ENCODE measurements around the gene CD200. TPM values are rescaled to one million over a fixed set of nuclear protein-coding genes. Genes with fewer than 3 reads are reported as not detected.

CD200 gene
- total RNA-seq, 4 donors from 2014 or later = 1.1 to 4.1 (median 3.6) TPM; not detected in 1

- H3K9me3 ChIP-seq = no peaks in the 10 kb centered on the region
- intact Hi-C loops (cut with DNase I; ENCODE audit: low total_unique reads) = no loop called here
- no peaks in the 10 kb centered on the region for H3K27me3 ChIP-seq
- 83 to 92% methylated on average over 5 of the region's 5 CpGs for WGBS, 2 donors (ENCODE audit: low coverage in 1 of 2)
- no peak overlapping the region for H3K27ac ChIP-seq
- DNase-seq = no peak
- H3K36me3 ChIP-seq = no peaks in the 10 kb centered on the region
- TF ChIP-seq POLR2AphosphoS5 (IDR thresholded peaks at IDR 0.05) (no peak), EP300 (IDR thresholded peaks at IDR 0.05; ENCODE audit: low read depth) (no peak), CTCF (IDR thresholded peaks at IDR 0.05) (no peak), POLR2A (IDR thresholded peaks at IDR 0.05) (no peak)
- in situ Hi-C loops (cut with MboI; ENCODE audit: low pct_ligation_motif_present in 1 of 4, low pct_unique_long_range_greater_than_20kb in 1 of 4, low sequenced_read_pairs in 3 of 4) = no loop called here
- H3K4me1 ChIP-seq = no peaks in the 10 kb centered on the region
- no peak overlapping the region for H3K4me3 ChIP-seq
Observed at GRCh38 chr3:112352720-112353119, 19.8 kb downstream of the CD200 start.

- TF ChIP-seq POLR2A (IDR thresholded peaks at IDR 0.05) (no peak), EP300 (IDR thresholded peaks at IDR 0.05; ENCODE audit: low read depth) (no peak), CTCF (IDR thresholded peaks at IDR 0.05) (no peak), POLR2AphosphoS5 (IDR thresholded peaks at IDR 0.05) (no peak)
- Histone ChIP-seq H3K9me3 (no peaks in the 10 kb centered on the region), H3K4me1 (no peaks in the 10 kb centered on the region), H3K27me3 (no peaks in the 10 kb centered on the region), H3K27ac (no peak overlapping the region), H3K4me3 (no peak overlapping the region), H3K36me3 (no peaks in the 10 kb centered on the region)
- in situ Hi-C loops (cut with MboI; ENCODE audit: low pct_ligation_motif_present in 1 of 4, low pct_unique_long_range_greater_than_20kb in 1 of 4, low sequenced_read_pairs in 3 of 4) (no loop called here), intact Hi-C loops (cut with DNase I; ENCODE audit: low total_unique reads) (no loop called here)
- WGBS, 2 donors (ENCODE audit: low coverage in 1 of 2) = 78 to 88% methylated on average over 3 of the region's 3 CpGs
- DNase-seq = no peak
Observed at GRCh38 chr3:112353365-112353764, 20.4 kb downstream of the CD200 start.

GRCh38 chr3:112354642-112355306 is 21.8 kb downstream of the CD200 start:
- in situ Hi-C loops (cut with MboI; ENCODE audit: low pct_ligation_motif_present in 1 of 4, low pct_unique_long_range_greater_than_20kb in 1 of 4, low sequenced_read_pairs in 3 of 4) = no loop called here
- Histone ChIP-seq H3K27me3 (no peaks in the 10 kb centered on the region), H3K4me1 (peaks cover 0 to 3% (median 0%) of the 10 kb centered on the region in 4 donors), H3K4me3 (no peak overlapping the region), H3K27ac (no peak overlapping the region), H3K9me3 (no peaks in the 10 kb centered on the region), H3K36me3 (no peaks in the 10 kb centered on the region)
- WGBS, 2 donors (ENCODE audit: low coverage in 1 of 2) = 93 to 96% methylated on average over 2 of the region's 2 CpGs
- intact Hi-C loops (cut with DNase I; ENCODE audit: low total_unique reads) = no loop called here
- no peak for DNase-seq
- no peak for TF ChIP-seq POLR2AphosphoS5 (IDR thresholded peaks at IDR 0.05)
- no peak for TF ChIP-seq POLR2A (IDR thresholded peaks at IDR 0.05)
- no peak for TF ChIP-seq EP300 (IDR thresholded peaks at IDR 0.05; ENCODE audit: low read depth)
- no peak for TF ChIP-seq CTCF (IDR thresholded peaks at IDR 0.05)

DNA sequence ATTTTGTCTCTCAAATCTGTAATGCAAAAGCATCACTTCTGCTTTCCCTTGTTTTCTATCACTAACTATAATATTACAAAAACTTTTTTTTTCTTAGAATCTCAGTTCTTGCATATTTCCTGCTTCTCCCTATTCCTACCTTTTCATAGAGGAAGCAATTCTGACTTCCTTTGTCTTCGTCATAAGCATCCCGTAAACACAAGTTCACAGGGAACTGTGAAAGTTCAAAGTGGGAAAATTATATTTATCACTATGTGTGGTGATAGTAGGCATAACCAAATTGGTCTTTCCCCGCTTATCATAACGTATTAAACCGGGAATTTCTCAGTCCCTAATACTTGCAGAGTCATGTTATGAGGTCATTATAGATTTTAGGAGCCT is 22.3 kb downstream of the CD200 start:
- no peak for DNase-seq
- Histone ChIP-seq H3K9me3 (no peaks in the 10 kb centered on the region), H3K27me3 (no peaks in the 10 kb centered on the region), H3K36me3 (no peaks in the 10 kb centered on the region), H3K27ac (no peak overlapping the region), H3K4me1 (peaks cover 0 to 3% (median 0%) of the 10 kb centered on the region in 4 donors), H3K4me3 (no peak overlapping the region)
- in situ Hi-C loops (cut with MboI; ENCODE audit: low pct_ligation_motif_present in 1 of 4, low pct_unique_long_range_greater_than_20kb in 1 of 4, low sequenced_read_pairs in 3 of 4) (no loop called here), intact Hi-C loops (cut with DNase I; ENCODE audit: low total_unique reads) (no loop called here)
- WGBS, 2 donors (ENCODE audit: low coverage in 1 of 2) = 75 to 87% methylated on average over 5 of the region's 5 CpGs
- TF ChIP-seq POLR2AphosphoS5 (IDR thresholded peaks at IDR 0.05) (no peak), EP300 (IDR thresholded peaks at IDR 0.05; ENCODE audit: low read depth) (no peak), CTCF (IDR thresholded peaks at IDR 0.05) (no peak), POLR2A (IDR thresholded peaks at IDR 0.05) (no peak)

All from transverse colon (tissue), 4 donors.